GM12891 (cell line): ENCODE results near the gene CBX1.

ENCODE experiments used
- PAX5 ChIP-seq: IDR thresholded peaks from 2 replicates; pipeline ENCODE4 v1.6.1; 2011; ENCODE audit warnings: low read length, moderate library complexity, mild to moderate bottlenecking; ENCODE audit not compliant: insufficient read depth, severe bottlenecking
- POLR2A ChIP-seq: IDR thresholded peaks from 2 replicates; pipeline ENCODE4 v1.6.1; 2011; ENCODE audit warnings: low read depth, low read length, control low read depth
- POLR2AphosphoS5 ChIP-seq: IDR thresholded peaks from 2 replicates; pipeline ENCODE4 v1.6.1; 2011; ENCODE audit warnings: low read depth, low read length, control low read depth
- POU2F2 ChIP-seq: IDR thresholded peaks from 2 replicates; pipeline ENCODE4 v1.6.1; 2011; ENCODE audit warnings: low read depth, mild to moderate bottlenecking, control low read depth, low read length, moderate library complexity
- SPI1 ChIP-seq: IDR thresholded peaks from 2 replicates; pipeline ENCODE4 v1.6.1; 2011; ENCODE audit warnings: low read depth, low read length, control low read depth
- TAF1 ChIP-seq: IDR thresholded peaks from 2 replicates; pipeline ENCODE4 v1.6.1; 2011; ENCODE audit warnings: low read depth, low read length, control low read depth

DNA sequence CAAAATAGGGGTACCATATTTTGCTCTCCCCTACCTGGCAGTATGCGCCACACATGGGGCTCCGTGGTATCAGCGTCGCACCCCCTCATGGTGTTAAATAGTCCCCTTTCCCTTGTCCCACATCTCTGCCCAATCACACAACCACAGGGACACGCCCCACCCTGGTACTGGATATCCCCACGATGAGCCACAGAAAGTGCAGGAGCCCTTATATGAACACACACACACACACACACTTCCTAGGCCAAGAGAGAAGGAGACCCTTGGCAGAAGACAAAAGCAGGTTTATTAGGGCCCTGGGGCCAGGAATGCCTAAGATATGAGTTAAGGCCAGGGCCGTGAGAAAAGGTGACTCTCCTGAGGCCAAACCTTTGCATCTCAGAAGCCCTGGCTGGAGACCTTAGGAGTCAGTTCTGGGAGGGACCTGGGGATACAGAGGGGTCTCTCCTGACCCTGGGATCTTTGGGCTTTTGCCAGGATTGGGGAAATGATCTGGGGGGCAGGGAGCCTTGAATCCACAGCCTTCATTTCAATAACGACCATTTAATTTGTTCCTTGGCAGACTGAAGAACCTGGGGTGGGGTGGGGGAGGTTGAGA lies 75.3 kb downstream of the CBX1 start:
- no peak for TF ChIP-seq POLR2AphosphoS5
- no peak for TF ChIP-seq POLR2A
- no peak for TF ChIP-seq SPI1
- no peak for TF ChIP-seq TAF1
- no peak for TF ChIP-seq POU2F2
- TF ChIP-seq PAX5 = no peak
